Hepatocyte (in vitro differentiated cells): Measurements from ENCODE around the gene ERCC8. TPM values are rescaled to one million over a fixed set of nuclear protein-coding genes. Genes with fewer than 3 reads are reported as not detected.

Experiments used
- DNase-seq: peaks from one replicate; pipeline ENCODE4 v3.0.0-alpha.2; 2016; ENCODE audit warnings: low spot score
- H2AFZ ChIP-seq: fragments of 200-600 bp; sonication (generic); 2 replicates; pipeline ENCODE4 v1.6.0; 2016; ENCODE audit warnings: antibody characterized with exemption, mild to moderate bottlenecking
- H3K27ac ChIP-seq: fragments of 200-600 bp; sonication (generic); 2 replicates; pipeline ENCODE4 v1.5.1; 2016; ENCODE audit warnings: mild to moderate bottlenecking
- H3K27me3 ChIP-seq: fragments of 200-600 bp; sonication (generic); 2 replicates; pipeline ENCODE4 v1.6.1; 2016
- H3K36me3 ChIP-seq: fragments of 200-600 bp; sonication (generic); replicated peaks from 2 replicates; pipeline ENCODE4 v1.5.1; 2016; ENCODE audit warnings: low read depth; ENCODE audit not compliant: insufficient read depth
- H3K4me1 ChIP-seq: fragments of 200-600 bp; sonication (generic); 2 replicates; pipeline ENCODE4 v1.5.1; 2016; ENCODE audit warnings: mild to moderate bottlenecking, moderate library complexity; ENCODE audit not compliant: insufficient read depth
- H3K4me2 ChIP-seq: fragments of 200-600 bp; sonication (generic); 2 replicates; pipeline ENCODE4 v1.6.0; 2016
- H3K4me3 ChIP-seq: fragments of 200-600 bp; sonication (generic); 2 replicates; pipeline ENCODE4 v1.5.1; 2016; ENCODE audit warnings: mild to moderate bottlenecking
- H3K79me2 ChIP-seq: fragments of 200-600 bp; sonication (generic); 2 replicates; pipeline ENCODE4 v1.6.0; 2017; ENCODE audit warnings: mild to moderate bottlenecking
- H3K9me2 ChIP-seq: fragments of 200-600 bp; sonication (generic); replicated peaks from 2 replicates; pipeline ENCODE4 v1.6.0; 2017; ENCODE audit warnings: mild to moderate bottlenecking; ENCODE audit not compliant: insufficient read depth
- H3K9me3 ChIP-seq: fragments of 200-600 bp; sonication (generic); 2 replicates; pipeline ENCODE4 v1.5.1; 2016; ENCODE audit warnings: low read depth, mild to moderate bottlenecking
- H4K20me1 ChIP-seq: fragments of 200-600 bp; sonication (generic); 2 replicates; pipeline ENCODE4 v1.6.0; 2016; ENCODE audit warnings: mild to moderate bottlenecking; ENCODE audit not compliant: insufficient read depth, poor library complexity, severe bottlenecking
- EZH2 ChIP-seq: fragments of 200-600 bp; sonication (generic); IDR thresholded peaks from 2 replicates; pipeline ENCODE4 v1.6.1; 2016; ENCODE audit warnings: antibody characterized with exemption, mild to moderate bottlenecking, borderline replicate concordance
- EZH2phosphoT487 ChIP-seq: fragments of 200-600 bp; sonication (generic); IDR thresholded peaks from one replicate; pipeline ENCODE4 v1.6.1; 2018; ENCODE audit warnings: antibody characterized with exemption, mild to moderate bottlenecking, low read depth, moderate library complexity; ENCODE audit not compliant: unreplicated experiment, severe bottlenecking
- WGBS: methylation state at CpG from one replicate; pipeline ENCODE4 v1.1.6; 2016; ENCODE audit warnings: low lambda C conversion rate; ENCODE audit errors: missing lambda C conversion rate; 5-methylcytosine and 5-hydroxymethylcytosine counted together
- polyA plus RNA-seq: library from polyadenylated mRNA; unstranded; fragments of >200 nt; fragmentation: Nextera tagmentation; extraction: Ambion mirVana; gene quantifications from 2 replicates; pipeline ENCODE4 v1.2.1, GENCODE V29; 2016
- total RNA-seq: library from RNA; depleted of rRNA; stranded (reverse); fragments of >200 nt; gene quantifications from 2 replicates; pipeline ENCODE4 v1.2.3, GENCODE V29; 2014
- TF ChIP-seq, protein P1 (sequence below): fragments of 200-600 bp; sonication (generic); IDR thresholded peaks from 2 replicates; pipeline ENCODE4 v1.5.1; 2016; ENCODE audit warnings: antibody characterized with exemption, mild to moderate bottlenecking; ENCODE audit not compliant: poor library complexity

Gene ERCC8
- total and polyA plus RNA-seq, 2 experiments from 2014 or later = 6.4 to 16.8 TPM

DNA sequence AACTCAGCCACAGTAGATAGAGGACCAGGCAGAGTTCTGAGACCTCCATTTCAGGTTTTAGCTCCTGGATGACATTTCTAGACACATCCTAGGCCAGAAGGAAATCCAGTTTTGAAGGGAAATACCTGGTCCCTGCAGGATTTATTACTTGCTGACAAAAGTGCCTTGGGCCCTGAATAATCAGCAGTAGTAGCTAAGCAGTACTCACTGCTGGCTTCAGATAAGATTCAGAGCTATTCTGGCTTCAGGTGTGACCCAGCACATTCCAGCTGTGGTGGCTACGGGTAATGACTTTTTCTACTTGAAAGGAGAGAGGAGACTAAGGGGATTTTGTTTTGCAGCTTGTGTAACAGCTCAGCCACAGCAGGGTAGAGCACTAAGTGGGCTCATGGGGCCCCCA, 34.1 kb upstream of the ERCC8 start:
- H3K4me1 ChIP-seq = no peaks in the 10 kb centered on the region
- H3K9me3 ChIP-seq = no peaks in the 10 kb centered on the region
- no peak overlapping the region for H2AFZ ChIP-seq
- no peak overlapping the region for H3K4me3 ChIP-seq
- H3K4me2 ChIP-seq = no peak overlapping the region
- H3K79me2 ChIP-seq = peaks cover 15% of the 10 kb centered on the region
- peak; percentile 14 for DNase-seq
- H3K27me3 ChIP-seq = no peaks in the 10 kb centered on the region
- TF ChIP-seq, protein P1, sequence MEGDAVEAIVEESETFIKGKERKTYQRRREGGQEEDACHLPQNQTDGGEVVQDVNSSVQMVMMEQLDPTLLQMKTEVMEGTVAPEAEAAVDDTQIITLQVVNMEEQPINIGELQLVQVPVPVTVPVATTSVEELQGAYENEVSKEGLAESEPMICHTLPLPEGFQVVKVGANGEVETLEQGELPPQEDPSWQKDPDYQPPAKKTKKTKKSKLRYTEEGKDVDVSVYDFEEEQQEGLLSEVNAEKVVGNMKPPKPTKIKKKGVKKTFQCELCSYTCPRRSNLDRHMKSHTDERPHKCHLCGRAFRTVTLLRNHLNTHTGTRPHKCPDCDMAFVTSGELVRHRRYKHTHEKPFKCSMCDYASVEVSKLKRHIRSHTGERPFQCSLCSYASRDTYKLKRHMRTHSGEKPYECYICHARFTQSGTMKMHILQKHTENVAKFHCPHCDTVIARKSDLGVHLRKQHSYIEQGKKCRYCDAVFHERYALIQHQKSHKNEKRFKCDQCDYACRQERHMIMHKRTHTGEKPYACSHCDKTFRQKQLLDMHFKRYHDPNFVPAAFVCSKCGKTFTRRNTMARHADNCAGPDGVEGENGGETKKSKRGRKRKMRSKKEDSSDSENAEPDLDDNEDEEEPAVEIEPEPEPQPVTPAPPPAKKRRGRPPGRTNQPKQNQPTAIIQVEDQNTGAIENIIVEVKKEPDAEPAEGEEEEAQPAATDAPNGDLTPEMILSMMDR = no peak
- TF ChIP-seq EZH2 (no peak), EZH2phosphoT487 (no peak)
- H4K20me1 ChIP-seq = no peaks in the 10 kb centered on the region
- H3K36me3 ChIP-seq = no peaks in the 10 kb centered on the region
- 42% methylated on average over 1 of the region's 1 CpG for WGBS
- no peaks in the 10 kb centered on the region for H3K9me2 ChIP-seq
- H3K27ac ChIP-seq = peak overlapping the region; percentile 53

DNA sequence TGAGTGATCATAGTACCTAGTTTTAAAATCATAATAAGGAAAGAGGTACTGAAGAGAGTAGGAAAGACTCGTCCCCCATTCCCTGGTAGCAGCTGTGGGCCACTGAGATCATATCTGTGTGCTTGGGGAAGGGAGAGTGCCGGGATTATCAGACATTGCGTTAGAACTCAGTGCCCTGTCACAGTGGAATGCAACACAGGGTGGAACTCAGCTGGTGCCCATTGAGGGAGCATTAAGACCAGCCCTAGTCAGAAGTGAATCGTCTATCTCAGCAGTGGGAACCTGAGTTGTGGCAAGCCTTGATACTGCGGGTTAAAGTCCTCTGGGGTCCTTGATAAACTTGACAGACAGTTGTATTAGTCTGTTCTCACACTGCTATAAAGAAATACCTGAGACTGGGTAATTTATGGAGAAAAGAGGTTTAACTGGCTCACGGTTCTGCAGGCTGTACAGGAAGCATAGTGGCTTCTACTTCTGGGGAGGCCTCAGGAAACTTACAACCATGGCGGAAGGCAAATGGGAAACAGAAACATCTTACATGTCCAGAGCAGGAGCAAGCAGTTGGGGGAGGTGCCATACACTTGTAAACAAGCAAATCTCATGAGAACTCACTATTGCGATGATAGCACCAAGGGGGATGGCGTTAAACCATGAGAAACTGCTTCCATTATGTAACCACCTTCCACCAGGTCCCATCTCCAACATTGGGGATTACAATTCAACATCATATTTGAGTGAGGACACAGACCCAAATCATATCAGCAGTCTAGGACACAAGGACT, 33.3 kb upstream of the ERCC8 start:
- TF ChIP-seq, protein P1 = no peak
- TF ChIP-seq EZH2phosphoT487 (no peak), EZH2 (no peak)
- peaks cover 20% of the 10 kb centered on the region for H3K79me2 ChIP-seq
- H3K27ac ChIP-seq = peak overlapping the region; percentile 34
- H4K20me1 ChIP-seq = no peaks in the 10 kb centered on the region
- no peak overlapping the region for H3K4me2 ChIP-seq
- H3K27me3 ChIP-seq = no peaks in the 10 kb centered on the region
- peak; percentile 12 for DNase-seq
- H3K4me1 ChIP-seq = no peaks in the 10 kb centered on the region
- H3K4me3 ChIP-seq = no peak overlapping the region
- H2AFZ ChIP-seq = no peak overlapping the region
- no peaks in the 10 kb centered on the region for H3K9me3 ChIP-seq
- no peaks in the 10 kb centered on the region for H3K36me3 ChIP-seq
- H3K9me2 ChIP-seq = no peaks in the 10 kb centered on the region
- 79% methylated on average over 9 of the region's 9 CpGs for WGBS

DNA sequence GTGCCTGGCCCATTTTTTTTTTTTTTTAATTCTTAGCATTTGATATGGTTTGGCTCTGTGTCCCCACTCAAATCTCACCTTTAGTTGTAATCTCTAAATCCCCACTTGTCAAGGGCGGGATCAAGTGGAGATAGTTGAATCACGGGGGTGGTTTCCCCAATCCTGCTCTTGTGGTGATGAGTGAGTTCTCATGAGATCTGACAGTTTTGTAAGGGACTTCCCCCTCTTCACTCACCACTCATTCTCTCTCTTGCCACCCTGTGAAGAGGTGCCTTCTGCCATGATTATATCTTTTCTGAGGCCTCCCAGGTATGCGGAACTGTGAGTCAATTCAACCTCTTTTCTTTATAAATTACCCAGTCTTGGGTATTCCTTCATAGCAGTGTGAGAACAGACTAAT, 27.4 kb upstream of the ERCC8 start:
- Histone ChIP-seq H3K4me2 (no peak overlapping the region), H3K27me3 (no peaks in the 10 kb centered on the region), H3K27ac (no peak overlapping the region), H3K9me3 (no peaks in the 10 kb centered on the region), H2AFZ (no peak overlapping the region), H3K9me2 (no peaks in the 10 kb centered on the region), H3K36me3 (no peaks in the 10 kb centered on the region), H3K4me3 (no peak overlapping the region), H3K79me2 (peaks cover 63% of the 10 kb centered on the region), H3K4me1 (no peaks in the 10 kb centered on the region), H4K20me1 (no peaks in the 10 kb centered on the region)
- 93% methylated on average over 3 of the region's 3 CpGs for WGBS
- TF ChIP-seq, protein P1 = no peak
- TF ChIP-seq EZH2 (no peak), EZH2phosphoT487 (no peak)
- no peak for DNase-seq
